Naive B cell (primary cell): ENCODE data around the gene PHC2. TPM values are rescaled to one million over a fixed set of nuclear protein-coding genes. Genes with fewer than 3 reads are reported as not detected.

Experiments used
- ATAC-seq, 2 donors: fragments of 150-1000 bp; cut with Tn5 transposase; 2 replicates each; pipeline ENCODE4 v1.10.0; 2021; ENCODE audit warnings: low read depth in 2 of 2, mild to moderate bottlenecking in 2 of 2, moderate library complexity in 2 of 2
- DNase-seq: peaks from one replicate; pipeline ENCODE4 v3.0.0; 2022
- H3K27ac Mint-ChIP-seq, 6 donors: one replicate each; pipeline ENCODE4 v1.8.0; 2020 to 2022; ENCODE audit warnings: mild to moderate bottlenecking in 6 of 6, mixed read lengths in 6 of 6, moderate library complexity in 5 of 6, inconsistent platforms in 2 of 6
- H3K27me3 Mint-ChIP-seq, 3 donors: one replicate each; pipeline ENCODE4 v1.8.0; 2021 to 2022; ENCODE audit warnings: mixed read lengths in 3 of 3, mild to moderate bottlenecking in 1 of 3
- H3K36me3 Mint-ChIP-seq, 2 donors: one replicate each; pipeline ENCODE4 v1.8.0; 2020 to 2022; ENCODE audit warnings: mixed read lengths in 2 of 2, inconsistent platforms in 1 of 2, mild to moderate bottlenecking in 1 of 2
- H3K4me1 Mint-ChIP-seq, 3 donors: one replicate each; pipeline ENCODE4 v1.8.0; 2020 to 2022; ENCODE audit warnings: mixed read lengths in 3 of 3, inconsistent platforms in 1 of 3, mild to moderate bottlenecking in 1 of 3, moderate library complexity in 1 of 3
- H3K4me3 Mint-ChIP-seq, 8 donors: one replicate each; pipeline ENCODE4 v1.8.0; 2020 to 2022; ENCODE audit warnings: mild to moderate bottlenecking in 8 of 8, mixed read lengths in 8 of 8, moderate library complexity in 8 of 8, inconsistent platforms in 2 of 8
- H3K9me3 Mint-ChIP-seq, 7 donors: one replicate each; pipeline ENCODE4 v1.8.0; 2020 to 2022; ENCODE audit warnings: mixed read lengths in 7 of 7, mild to moderate bottlenecking in 5 of 7, inconsistent platforms in 2 of 7, moderate library complexity in 1 of 7
- polyA plus RNA-seq, 6 donors: library from polyadenylated mRNA; unstranded; fragments of 300-500 nt; fragmentation: Illumina TruSeq; gene quantifications; one replicate each; pipeline ENCODE4 v1.2.3, GENCODE V29; 2021; ENCODE audit warnings: low read depth in 6 of 6

PHC2 gene
- polyA plus RNA-seq, 6 donors from 2014 or later, result 13.0 to 30.6 (median 20.3) TPM

DNA sequence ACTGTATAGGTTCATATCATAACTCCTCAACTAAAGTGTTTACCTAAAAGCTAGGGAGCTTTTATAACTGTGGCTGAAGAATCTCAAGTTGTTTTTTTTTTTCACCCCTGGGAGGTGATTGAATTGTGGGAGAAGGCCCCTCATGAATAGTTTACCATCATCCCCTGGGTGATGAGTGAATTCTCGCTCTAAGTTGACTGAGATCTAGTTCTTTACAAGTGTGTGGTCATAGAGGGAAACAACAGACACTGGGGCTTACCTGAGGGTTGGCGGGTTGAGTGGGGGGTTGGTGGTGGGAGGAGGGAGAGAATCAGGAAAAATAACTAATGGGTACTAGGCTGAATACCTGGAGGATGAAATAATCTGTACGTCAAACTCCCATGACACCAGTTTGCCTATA is 33.7 kb upstream of the PHC2 start:
- Mint-ChIP-seq H3K36me3 (no peaks in the 10 kb centered on the region), H3K4me3 (no peak overlapping the region), H3K27ac (peak overlapping the region in 1 of 6 donors; percentile 11), H3K9me3 (no peaks in the 10 kb centered on the region), H3K4me1 (peaks cover 38 to 46% (median 44%) of the 10 kb centered on the region in 3 donors), H3K27me3 (no peaks in the 10 kb centered on the region)
- ATAC-seq (no peak), DNase-seq (no peak)

DNA sequence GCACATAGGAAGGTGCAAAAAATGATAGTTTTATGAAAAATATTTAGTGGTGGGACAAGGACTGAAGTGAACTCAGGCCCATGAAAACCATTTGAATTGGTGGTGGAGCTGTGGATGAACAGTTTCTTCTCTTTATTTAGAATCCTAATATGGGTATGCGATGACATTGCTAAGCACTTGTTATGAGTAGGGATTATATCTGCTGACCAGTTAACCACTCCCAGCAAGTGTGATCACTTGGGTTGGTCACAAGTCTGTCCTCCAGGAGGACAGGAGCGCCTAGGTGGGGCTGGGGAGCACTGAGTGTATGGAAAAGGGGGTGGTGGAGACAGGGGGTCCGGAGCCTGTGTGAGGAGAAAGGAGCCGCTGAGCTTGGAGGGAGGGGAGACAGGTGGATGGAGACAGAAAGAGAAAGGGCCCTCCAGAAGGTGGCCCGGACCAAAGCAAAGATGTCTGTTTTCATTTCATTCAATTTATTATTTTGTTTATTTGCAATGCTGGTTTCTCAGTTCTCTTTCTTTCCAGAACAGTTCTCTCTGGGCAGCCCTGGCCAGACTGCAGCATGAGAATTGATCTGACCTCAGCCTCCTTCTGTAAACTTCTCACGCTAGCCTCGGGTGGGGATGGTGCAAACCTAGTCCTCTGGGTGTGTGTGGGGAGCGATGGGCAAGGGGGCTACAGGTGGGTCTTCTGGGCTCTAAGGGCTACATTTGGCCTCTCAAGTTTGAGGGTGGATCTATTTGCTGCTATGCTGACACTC is 31.7 kb upstream of the PHC2 start:
- Mint-ChIP-seq H3K4me1 (peaks cover 46 to 56% (median 50%) of the 10 kb centered on the region in 3 donors), H3K4me3 (peak overlapping the region; percentile 31 to 84 (median 54)), H3K27me3 (no peaks in the 10 kb centered on the region), H3K9me3 (no peaks in the 10 kb centered on the region), H3K27ac (peak overlapping the region in 3 of 6 donors; percentile 62 to 84 (median 79)), H3K36me3 (no peaks in the 10 kb centered on the region)
- no peak for DNase-seq
- no peak for ATAC-seq

DNA sequence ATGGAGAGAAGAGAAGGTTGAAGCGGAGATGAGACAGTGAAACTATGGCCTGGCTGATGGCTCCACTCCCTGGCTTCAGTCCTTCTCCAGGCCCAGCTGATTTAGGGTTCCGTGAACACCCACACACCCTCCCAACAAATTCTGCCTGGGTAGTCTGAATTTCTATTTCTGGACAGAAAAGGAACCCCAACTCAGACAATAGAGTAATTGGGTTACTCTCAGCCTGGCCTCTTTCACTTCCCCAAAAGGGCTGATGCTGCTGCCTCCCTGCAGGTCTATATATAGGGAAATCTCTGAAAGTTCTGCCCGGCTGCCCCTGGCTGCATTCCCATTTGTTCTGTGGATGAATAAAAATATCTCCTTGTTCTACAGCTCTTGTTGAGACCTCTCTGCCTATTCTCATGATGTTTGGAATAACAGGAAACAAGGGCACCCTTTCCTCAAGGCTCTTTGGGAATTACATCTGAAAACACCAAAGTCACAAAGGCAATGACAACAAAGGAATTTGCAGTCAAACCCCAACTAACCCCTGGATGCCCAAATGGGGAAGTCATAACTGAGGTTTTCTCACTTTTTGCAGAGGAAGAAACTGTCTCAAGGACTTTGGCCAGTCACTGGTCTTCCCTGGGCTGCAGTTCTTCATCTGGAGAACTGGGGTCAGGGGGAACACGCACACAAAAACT is 30.2 kb upstream of the PHC2 start:
- Mint-ChIP-seq H3K4me1 (peaks cover 43 to 56% (median 55%) of the 10 kb centered on the region in 3 donors), H3K27ac (peak overlapping the region; percentile 58 to 95 (median 89)), H3K9me3 (no peaks in the 10 kb centered on the region), H3K4me3 (peak overlapping the region; percentile 32 to 94 (median 86)), H3K27me3 (no peaks in the 10 kb centered on the region), H3K36me3 (no peaks in the 10 kb centered on the region)
- DNase-seq (peak; percentile 69), ATAC-seq (peak; percentile 99)

DNA sequence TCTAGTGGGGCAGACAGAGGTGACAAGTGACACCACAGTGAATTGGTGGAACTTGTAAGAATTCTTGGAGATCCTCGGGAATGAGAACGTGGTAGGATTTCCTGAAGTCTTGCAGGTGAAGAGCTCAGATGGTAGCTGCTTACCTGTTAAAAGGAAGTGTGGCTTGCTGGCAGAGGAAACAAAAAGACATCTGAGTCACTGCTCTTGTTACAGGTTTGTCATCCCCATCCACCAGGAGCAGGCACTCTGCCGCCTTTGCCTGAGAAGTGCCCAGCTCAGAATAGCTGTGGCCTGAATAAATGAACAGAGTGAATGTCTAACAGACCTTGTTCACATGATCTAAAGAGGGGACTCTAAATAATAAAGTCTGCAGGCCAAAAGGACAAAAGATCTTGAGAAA is 29.2 kb upstream of the PHC2 start:
- H3K4me1 Mint-ChIP-seq, result peaks cover 45 to 65% (median 62%) of the 10 kb centered on the region in 3 donors
- ATAC-seq (no peak), DNase-seq (no peak)
- no peaks in the 10 kb centered on the region for H3K9me3 Mint-ChIP-seq
- peak overlapping the region in 6 of 8 donors; percentile 1 to 94 (median 86) for H3K4me3 Mint-ChIP-seq
- H3K36me3 Mint-ChIP-seq, result no peaks in the 10 kb centered on the region
- peaks cover 0 to 3% (median 0%) of the 10 kb centered on the region in 3 donors for H3K27me3 Mint-ChIP-seq
- peak overlapping the region in 3 of 6 donors; percentile 39 to 72 (median 58) for H3K27ac Mint-ChIP-seq

- H3K27ac Mint-ChIP-seq, result peak overlapping the region in 3 of 6 donors; percentile 39 to 69 (median 58)
- ATAC-seq, result no peak
- no peaks in the 10 kb centered on the region for H3K36me3 Mint-ChIP-seq
- no peak for DNase-seq
- H3K9me3 Mint-ChIP-seq, result no peaks in the 10 kb centered on the region
- H3K27me3 Mint-ChIP-seq, result peaks cover 0 to 3% (median 0%) of the 10 kb centered on the region in 3 donors
- H3K4me3 Mint-ChIP-seq, result peak overlapping the region in 5 of 8 donors; percentile 1 to 94 (median 63)
- H3K4me1 Mint-ChIP-seq, result peaks cover 45 to 69% (median 59%) of the 10 kb centered on the region in 3 donors
Observed at GRCh38 chr1:33459691-33460090, 28.8 kb upstream of the PHC2 start.

- no peak for ATAC-seq
Observed at GRCh38 chr1:33456502-33456886, 25.6 kb upstream of the PHC2 start.

GRCh38 chr1:33455539-33456501 is 24.9 kb upstream of the PHC2 start:
- Mint-ChIP-seq H3K27ac (peak overlapping the region in 4 of 6 donors; percentile 40 to 82 (median 61)), H3K4me1 (peaks cover 26 to 37% (median 30%) of the 10 kb centered on the region in 3 donors), H3K27me3 (peaks cover 0 to 8% (median 7%) of the 10 kb centered on the region in 3 donors), H3K4me3 (peak overlapping the region in 4 of 8 donors; percentile 10 to 68 (median 20)), H3K9me3 (no peaks in the 10 kb centered on the region), H3K36me3 (no peaks in the 10 kb centered on the region)
- peak; percentile 41 for DNase-seq
- peak; percentile 87 to 96 for ATAC-seq

More at GRCh38 chr1:33456502-33456886, 25.6 kb upstream of the PHC2 start:
- H3K27me3 Mint-ChIP-seq, result peaks cover 0 to 7% (median 7%) of the 10 kb centered on the region in 3 donors
- H3K27ac Mint-ChIP-seq, result no peak overlapping the region
- no peaks in the 10 kb centered on the region for H3K9me3 Mint-ChIP-seq
- H3K4me3 Mint-ChIP-seq, result no peak overlapping the region
- no peak for DNase-seq
- H3K36me3 Mint-ChIP-seq, result no peaks in the 10 kb centered on the region
- H3K4me1 Mint-ChIP-seq, result peaks cover 33 to 44% (median 37%) of the 10 kb centered on the region in 3 donors

DNA sequence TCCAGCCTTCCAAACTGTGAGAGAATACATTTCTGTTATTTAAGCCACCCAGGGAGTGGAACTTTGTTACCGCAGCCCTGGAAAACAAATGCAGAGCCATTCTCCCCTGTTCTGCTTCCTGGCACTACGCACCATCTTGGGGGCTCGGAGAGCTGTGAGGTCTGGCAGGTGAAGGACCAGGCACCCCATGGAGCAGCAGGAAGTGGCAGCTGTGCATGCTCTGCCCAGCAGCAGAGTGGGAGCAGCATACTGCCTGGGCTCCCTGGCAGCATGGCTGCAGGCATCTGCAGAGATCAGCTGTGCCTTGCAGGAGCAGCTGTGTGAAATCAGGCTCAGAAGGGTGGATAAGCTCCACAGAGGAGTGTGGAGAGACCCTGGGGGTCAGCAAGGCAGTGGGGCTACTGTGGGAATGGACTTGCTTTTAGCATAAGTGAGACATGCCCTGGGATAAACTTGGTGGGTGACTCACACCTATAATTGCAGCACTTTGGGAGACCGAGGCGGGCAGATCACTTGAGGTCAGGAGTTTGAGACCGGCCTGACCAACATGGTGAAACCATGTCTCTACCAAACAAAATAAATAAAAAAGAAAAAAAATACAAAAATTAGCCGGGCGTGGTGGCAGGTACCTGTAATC is 23.9 kb upstream of the PHC2 start:
- Mint-ChIP-seq H3K4me3 (no peak overlapping the region), H3K36me3 (no peaks in the 10 kb centered on the region), H3K9me3 (no peaks in the 10 kb centered on the region), H3K4me1 (peaks cover 16 to 27% (median 20%) of the 10 kb centered on the region in 3 donors), H3K27ac (peak overlapping the region in 1 of 6 donors; percentile 52), H3K27me3 (peaks cover 0 to 18% (median 8%) of the 10 kb centered on the region in 3 donors)
- no peak for DNase-seq
- ATAC-seq, result no peak

DNA sequence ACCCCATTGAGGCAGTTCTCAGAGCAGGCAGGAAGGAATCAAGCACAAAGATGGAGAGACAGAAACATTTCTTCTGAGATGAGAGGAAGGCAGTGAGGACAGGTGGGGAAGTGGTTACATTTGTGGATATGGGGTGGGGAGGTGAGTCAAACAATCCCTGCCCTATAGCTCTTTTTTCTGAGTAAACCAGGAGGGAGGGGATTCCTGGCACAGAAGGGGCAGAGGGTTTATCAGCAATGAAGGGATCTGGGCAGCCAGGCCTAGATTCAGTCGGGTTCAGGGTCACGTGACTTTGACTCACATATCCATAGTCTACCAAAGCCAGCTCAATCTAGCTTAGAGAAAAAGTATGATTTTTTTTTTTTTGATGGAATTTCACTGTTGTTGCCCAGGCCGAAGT is 15.7 kb upstream of the PHC2 start:
- peak overlapping the region in 1 of 6 donors; percentile 39 for H3K27ac Mint-ChIP-seq
- DNase-seq, result no peak
- no peak for ATAC-seq
- no peaks in the 10 kb centered on the region for H3K4me1 Mint-ChIP-seq
- peaks cover 15 to 43% (median 41%) of the 10 kb centered on the region in 3 donors for H3K27me3 Mint-ChIP-seq
- H3K4me3 Mint-ChIP-seq, result no peak overlapping the region
- peaks cover 0 to 6% of the 10 kb centered on the region in 2 donors for H3K36me3 Mint-ChIP-seq
- H3K9me3 Mint-ChIP-seq, result no peaks in the 10 kb centered on the region

DNA sequence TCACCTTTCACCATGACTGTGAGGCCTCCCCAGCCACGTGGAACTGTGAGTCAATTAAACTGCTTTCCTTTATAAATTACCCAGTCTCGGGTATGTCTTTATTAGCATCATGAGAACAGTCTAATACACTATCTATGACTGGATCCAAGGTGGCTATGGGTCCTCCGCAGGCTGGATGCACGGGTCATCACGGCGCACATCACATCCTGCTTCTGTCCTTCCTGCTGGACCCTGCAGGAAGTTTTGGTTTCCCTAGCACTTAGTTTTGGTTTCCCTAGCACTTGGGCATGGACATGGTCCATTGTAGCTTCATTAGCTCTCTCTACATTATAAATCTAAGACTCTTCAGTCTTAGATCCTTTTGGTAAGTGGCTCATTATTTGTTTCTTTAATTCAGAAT is 14.2 kb upstream of the PHC2 start:
- no peak for DNase-seq
- peaks cover 15 to 52% (median 50%) of the 10 kb centered on the region in 3 donors for H3K27me3 Mint-ChIP-seq
- ATAC-seq, result no peak
- no peaks in the 10 kb centered on the region for H3K9me3 Mint-ChIP-seq
- peaks cover 0 to 6% of the 10 kb centered on the region in 2 donors for H3K36me3 Mint-ChIP-seq
- no peak overlapping the region for H3K4me3 Mint-ChIP-seq
- H3K27ac Mint-ChIP-seq, result no peak overlapping the region
- no peaks in the 10 kb centered on the region for H3K4me1 Mint-ChIP-seq

GRCh38 chr1:33443705-33444180 is 12.8 kb upstream of the PHC2 start:
- Mint-ChIP-seq H3K27me3 (peaks cover 10 to 61% (median 48%) of the 10 kb centered on the region in 3 donors), H3K4me1 (no peaks in the 10 kb centered on the region), H3K4me3 (no peak overlapping the region), H3K36me3 (peaks cover 0 to 6% of the 10 kb centered on the region in 2 donors), H3K27ac (peak overlapping the region in 1 of 6 donors; percentile 4), H3K9me3 (no peaks in the 10 kb centered on the region)
- ATAC-seq (no peak), DNase-seq (no peak)

GRCh38 chr1:33443080-33443704 is 12.3 kb upstream of the PHC2 start:
- H3K4me3 Mint-ChIP-seq, result no peak overlapping the region
- ATAC-seq (no peak), DNase-seq (no peak)
- H3K4me1 Mint-ChIP-seq, result no peaks in the 10 kb centered on the region
- H3K36me3 Mint-ChIP-seq, result peaks cover 0 to 6% of the 10 kb centered on the region in 2 donors
- H3K9me3 Mint-ChIP-seq, result no peaks in the 10 kb centered on the region
- peak overlapping the region in 1 of 6 donors; percentile 4 for H3K27ac Mint-ChIP-seq
- H3K27me3 Mint-ChIP-seq, result peaks cover 8 to 61% (median 48%) of the 10 kb centered on the region in 3 donors
